ENCODE measurements around the gene XRCC2. TPM values are rescaled to one million over a fixed set of nuclear protein-coding genes. Genes with fewer than 3 reads are reported as not detected.
"Not testable (repeated sequence)": the region's sequence is repeated elsewhere in the genome, so short reads cannot be mapped to it uniquely, and the experiment has no call there.

XRCC2 gene
- total RNA-seq, 1 donor = 2.4 TPM

GRCh38 chr7:152666078-152666477 lies 9.9 kb downstream of the XRCC2 start:
- no peak for DNase-seq (ENCODE audit: low read depth in 2 of 3, low spot score in 2 of 3)

GRCh38 chr7:152664636-152665035 lies 11.3 kb downstream of the XRCC2 start:
- DNase-seq (ENCODE audit: low read depth in 2 of 3, low spot score in 2 of 3) = no peak

- DNase-seq (ENCODE audit: low read depth in 2 of 3, low spot score in 2 of 3) = no peak
Observed at GRCh38 chr7:152663931-152664330, 12.0 kb downstream of the XRCC2 start.

- no peak for DNase-seq (ENCODE audit: low read depth in 2 of 3, low spot score in 2 of 3)
Observed at GRCh38 chr7:152663148-152663740, 12.7 kb downstream of the XRCC2 start.

GRCh38 chr7:152661479-152661878 lies 14.5 kb downstream of the XRCC2 start:
- DNase-seq (ENCODE audit: low read depth in 2 of 3, low spot score in 2 of 3) = no peak

GRCh38 chr7:152660021-152660420 lies 15.9 kb downstream of the XRCC2 start:
- DNase-seq (ENCODE audit: low read depth in 2 of 3, low spot score in 2 of 3) = no peak

GRCh38 chr7:152654971-152655370 lies 21.0 kb downstream of the XRCC2 start:
- no peak for DNase-seq (ENCODE audit: low read depth in 2 of 3, low spot score in 2 of 3)

- no peak for DNase-seq (ENCODE audit: low read depth in 2 of 3, low spot score in 2 of 3)
Observed at GRCh38 chr7:152649220-152649619, 26.7 kb downstream of the XRCC2 start.

- no peak for DNase-seq (ENCODE audit: low read depth in 2 of 3, low spot score in 2 of 3)
Observed at GRCh38 chr7:152647009-152647408, 28.9 kb downstream of the XRCC2 start.

GRCh38 chr7:152646579-152646978 lies 29.4 kb downstream of the XRCC2 start:
- DNase-seq (ENCODE audit: low read depth in 2 of 3, low spot score in 2 of 3) = not testable (repeated sequence)

GRCh38 chr7:152643979-152644559 lies 31.9 kb downstream of the XRCC2 start:
- no peak for DNase-seq (ENCODE audit: low read depth in 2 of 3, low spot score in 2 of 3)

- no peak for DNase-seq (ENCODE audit: low read depth in 2 of 3, low spot score in 2 of 3)
Observed at GRCh38 chr7:152641384-152641783, 34.6 kb downstream of the XRCC2 start.

- no peak for DNase-seq (ENCODE audit: low read depth in 2 of 3, low spot score in 2 of 3)
Observed at GRCh38 chr7:152640829-152641228, 35.1 kb downstream of the XRCC2 start.

- DNase-seq (ENCODE audit: low read depth in 2 of 3, low spot score in 2 of 3) = no peak
Observed at GRCh38 chr7:152637920-152638580, 37.9 kb downstream of the XRCC2 start.

GRCh38 chr7:152637161-152637560 lies 38.8 kb downstream of the XRCC2 start:
- DNase-seq (ENCODE audit: low read depth in 2 of 3, low spot score in 2 of 3) = no peak

- DNase-seq (ENCODE audit: low read depth in 2 of 3, low spot score in 2 of 3) = no peak
Observed at GRCh38 chr7:152636441-152636840, 39.5 kb downstream of the XRCC2 start.

- DNase-seq (ENCODE audit: low read depth in 2 of 3, low spot score in 2 of 3) = no peak
Observed at GRCh38 chr7:152633504-152633903, 42.4 kb downstream of the XRCC2 start.

- no peak for DNase-seq (ENCODE audit: low read depth in 2 of 3, low spot score in 2 of 3)
Observed at GRCh38 chr7:152633072-152633471, 42.9 kb downstream of the XRCC2 start.

GRCh38 chr7:152628772-152629171 lies 47.2 kb downstream of the XRCC2 start:
- DNase-seq (ENCODE audit: low read depth in 2 of 3, low spot score in 2 of 3) = not testable (repeated sequence)

GRCh38 chr7:152624228-152624627 lies 51.7 kb downstream of the XRCC2 start:
- no peak for DNase-seq (ENCODE audit: low read depth in 2 of 3, low spot score in 2 of 3)

- DNase-seq (ENCODE audit: low read depth in 2 of 3, low spot score in 2 of 3) = no peak
Observed at GRCh38 chr7:152621426-152621825, 54.5 kb downstream of the XRCC2 start.

GRCh38 chr7:152619027-152619739 lies 56.8 kb downstream of the XRCC2 start:
- DNase-seq (ENCODE audit: low read depth in 2 of 3, low spot score in 2 of 3) = no peak
